HG02970 (cell line): ENCODE data around the gene SEC14L6.

Experiments used
- ATAC-seq: cut with Tn5 transposase; IDR thresholded peaks from one replicate; pipeline ENCODE4 v1.9.1; 2021; ENCODE audit warnings: mild to moderate bottlenecking, moderate library complexity, moderate number of reproducible peaks; ENCODE audit not compliant: unreplicated experiment, low FRiP score

The SEC14L6 gene

GRCh38 chr22:30502911-30503310 lies 43.6 kb downstream of the SEC14L6 start:
- ATAC-seq, result no peak

GRCh38 chr22:30502153-30502552 lies 44.4 kb downstream of the SEC14L6 start:
- no peak for ATAC-seq

GRCh38 chr22:30500628-30501027 lies 45.9 kb downstream of the SEC14L6 start:
- ATAC-seq, result no peak

GRCh38 chr22:30497466-30498150 lies 48.9 kb downstream of the SEC14L6 start:
- no peak for ATAC-seq

GRCh38 chr22:30495041-30495784 lies 51.3 kb downstream of the SEC14L6 start:
- no peak for ATAC-seq

GRCh38 chr22:30492144-30492543 lies 54.4 kb downstream of the SEC14L6 start:
- ATAC-seq, result no peak

- ATAC-seq, result no peak
Observed at GRCh38 chr22:30491381-30491780, 55.2 kb downstream of the SEC14L6 start.

- no peak for ATAC-seq
Observed at GRCh38 chr22:30490399-30490798, 56.1 kb downstream of the SEC14L6 start.

GRCh38 chr22:30488121-30488520 lies 58.4 kb downstream of the SEC14L6 start:
- ATAC-seq, result no peak

- no peak for ATAC-seq
Observed at GRCh38 chr22:30486661-30487115, 59.9 kb downstream of the SEC14L6 start.

GRCh38 chr22:30486118-30486517 lies 60.4 kb downstream of the SEC14L6 start:
- ATAC-seq, result no peak

GRCh38 chr22:30485362-30485988 lies 61.1 kb downstream of the SEC14L6 start:
- ATAC-seq, result no peak

GRCh38 chr22:30483169-30483568 lies 63.4 kb downstream of the SEC14L6 start:
- ATAC-seq, result no peak

- no peak for ATAC-seq
Observed at GRCh38 chr22:30481711-30482110, 64.8 kb downstream of the SEC14L6 start.

GRCh38 chr22:30479981-30480380 lies 66.6 kb downstream of the SEC14L6 start:
- no peak for ATAC-seq

GRCh38 chr22:30474683-30475424 lies 71.7 kb downstream of the SEC14L6 start:
- no peak for ATAC-seq

GRCh38 chr22:30474121-30474520 lies 72.4 kb downstream of the SEC14L6 start:
- ATAC-seq, result no peak

GRCh38 chr22:30472994-30473720 lies 73.4 kb downstream of the SEC14L6 start:
- no peak for ATAC-seq
